ENCODE results near the gene NSUN3.

The NSUN3 gene

GRCh38 chr3:94062513-94063404 is at the start of gene NSUN3, which contains the start of gene DHFR2:
TSS of gene NSUN3 (plus strand) at chr3:94063061. CDS start at chr3:94063127, 66 bp downstream.
TSS of gene DHFR2 (minus strand) at chr3:94062916. CDS start at chr3:94061511, 1,405 bp downstream.
- H3K4me3 ChIP-seq (ENCODE audit: low read depth in 1 of 2, low read length in 1 of 2), result peak within 1 kb of the TSS; percentile 74 to 89
- H3K4me1 ChIP-seq (ENCODE audit: control insufficient read depth in 1 of 2, insufficient read depth in 1 of 2, low read depth in 1 of 2, low read length in 1 of 2), result peaks cover 27% of the 10 kb centered on the region in 2 experiments
- TF ChIP-seq, protein P1, sequence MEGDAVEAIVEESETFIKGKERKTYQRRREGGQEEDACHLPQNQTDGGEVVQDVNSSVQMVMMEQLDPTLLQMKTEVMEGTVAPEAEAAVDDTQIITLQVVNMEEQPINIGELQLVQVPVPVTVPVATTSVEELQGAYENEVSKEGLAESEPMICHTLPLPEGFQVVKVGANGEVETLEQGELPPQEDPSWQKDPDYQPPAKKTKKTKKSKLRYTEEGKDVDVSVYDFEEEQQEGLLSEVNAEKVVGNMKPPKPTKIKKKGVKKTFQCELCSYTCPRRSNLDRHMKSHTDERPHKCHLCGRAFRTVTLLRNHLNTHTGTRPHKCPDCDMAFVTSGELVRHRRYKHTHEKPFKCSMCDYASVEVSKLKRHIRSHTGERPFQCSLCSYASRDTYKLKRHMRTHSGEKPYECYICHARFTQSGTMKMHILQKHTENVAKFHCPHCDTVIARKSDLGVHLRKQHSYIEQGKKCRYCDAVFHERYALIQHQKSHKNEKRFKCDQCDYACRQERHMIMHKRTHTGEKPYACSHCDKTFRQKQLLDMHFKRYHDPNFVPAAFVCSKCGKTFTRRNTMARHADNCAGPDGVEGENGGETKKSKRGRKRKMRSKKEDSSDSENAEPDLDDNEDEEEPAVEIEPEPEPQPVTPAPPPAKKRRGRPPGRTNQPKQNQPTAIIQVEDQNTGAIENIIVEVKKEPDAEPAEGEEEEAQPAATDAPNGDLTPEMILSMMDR (IDR thresholded peaks at IDR 0.05), result no peak
- H3K27me3 ChIP-seq, result no peaks in the 10 kb centered on the region
- H3K9me3 ChIP-seq, result no peaks in the 10 kb centered on the region
- H3K36me3 ChIP-seq, result peaks cover 10% of the 10 kb centered on the region
- H3K27ac ChIP-seq, result peak within 1 kb of the TSS; percentile 96

DNA sequence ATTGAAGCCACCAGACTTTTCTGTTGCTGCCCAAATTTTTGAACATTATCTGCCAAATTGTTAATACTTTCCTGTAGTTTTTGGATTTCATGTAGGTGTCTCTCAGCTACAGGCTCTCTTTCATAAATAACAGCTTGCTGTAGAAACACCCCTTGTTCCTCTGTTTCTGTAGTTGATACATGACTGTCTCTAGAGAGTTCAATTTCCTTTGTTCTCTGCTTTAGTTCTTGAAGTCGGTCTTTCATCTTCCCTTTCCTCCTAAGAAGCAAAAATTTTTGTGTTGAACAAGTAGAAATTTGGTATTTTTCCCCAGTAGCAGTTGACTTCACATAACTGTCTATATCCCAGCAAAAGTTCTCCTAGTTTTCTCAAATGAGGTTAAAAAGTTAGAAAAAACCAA is 47.8 kb upstream of the NSUN3 start:
- Histone ChIP-seq H3K27ac (no peak overlapping the region), H3K9me3 (no peaks in the 10 kb centered on the region), H3K27me3 (no peaks in the 10 kb centered on the region), H3K4me3 (ENCODE audit: low read depth in 1 of 2, low read length in 1 of 2) (no peak overlapping the region), H3K4me1 (ENCODE audit: control insufficient read depth in 1 of 2, insufficient read depth in 1 of 2, low read depth in 1 of 2, low read length in 1 of 2) (no peaks in the 10 kb centered on the region), H3K36me3 (no peaks in the 10 kb centered on the region)
- TF ChIP-seq, protein P1 (IDR thresholded peaks at IDR 0.05), result no peak

DNA sequence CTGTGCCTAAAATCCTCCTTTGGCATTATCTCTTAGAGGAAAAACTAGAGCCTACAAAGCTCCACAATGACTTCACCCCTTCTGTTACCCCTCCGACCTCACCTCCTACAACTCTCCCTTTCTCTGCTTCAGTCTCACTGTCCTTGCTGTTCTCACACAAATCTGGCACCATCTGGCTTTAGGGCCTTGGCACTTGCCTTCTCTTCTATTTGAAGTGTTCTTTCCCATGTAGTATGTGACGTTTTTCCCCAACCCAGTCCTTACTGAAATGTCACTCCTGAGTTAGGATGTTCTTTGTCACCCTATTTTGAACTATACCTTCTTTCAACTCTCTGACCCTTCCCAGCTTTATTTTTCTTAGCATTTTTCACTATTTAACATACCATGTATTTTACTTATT is 43.2 kb upstream of the NSUN3 start:
- Histone ChIP-seq H3K27ac (no peak overlapping the region), H3K4me1 (ENCODE audit: control insufficient read depth in 1 of 2, insufficient read depth in 1 of 2, low read depth in 1 of 2, low read length in 1 of 2) (no peaks in the 10 kb centered on the region)
- TF ChIP-seq, protein P1 (IDR thresholded peaks at IDR 0.05), result no peak

DNA sequence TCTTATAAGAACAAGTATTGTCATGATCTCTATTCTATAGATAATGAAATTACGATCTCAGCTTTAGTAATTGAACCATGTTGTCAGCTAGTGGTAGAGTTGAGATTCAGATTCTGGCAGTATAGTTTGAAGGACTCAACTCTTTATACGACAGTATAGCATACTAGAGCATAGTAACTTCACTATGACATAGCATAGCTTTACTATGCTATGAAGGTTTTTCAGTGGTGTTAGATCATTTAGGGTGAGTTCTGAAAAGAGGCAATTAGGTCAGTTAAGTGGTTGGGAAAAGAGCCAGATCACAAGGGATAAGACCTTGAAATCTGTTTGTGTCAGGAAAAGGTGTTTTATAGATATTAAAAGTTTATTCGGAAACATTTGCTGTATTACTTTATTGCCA is 42.6 kb upstream of the NSUN3 start:
- TF ChIP-seq, protein P1 (IDR thresholded peaks at IDR 0.05), result no peak
- no peaks in the 10 kb centered on the region for H3K36me3 ChIP-seq
- no peak overlapping the region for H3K4me3 ChIP-seq (ENCODE audit: low read depth in 1 of 2, low read length in 1 of 2)
- H3K4me1 ChIP-seq (ENCODE audit: control insufficient read depth in 1 of 2, insufficient read depth in 1 of 2, low read depth in 1 of 2, low read length in 1 of 2), result no peaks in the 10 kb centered on the region
- H3K27me3 ChIP-seq, result no peaks in the 10 kb centered on the region
- no peak overlapping the region for H3K27ac ChIP-seq
- no peaks in the 10 kb centered on the region for H3K9me3 ChIP-seq

More for the DNA sequence above, 43.2 kb upstream of the NSUN3 start:
- Histone ChIP-seq H3K4me3 (ENCODE audit: low read depth in 1 of 2, low read length in 1 of 2) (no peak overlapping the region), H3K36me3 (no peaks in the 10 kb centered on the region), H3K9me3 (no peaks in the 10 kb centered on the region), H3K27me3 (no peaks in the 10 kb centered on the region)

- H3K4me3 ChIP-seq (ENCODE audit: low read depth in 1 of 2, low read length in 1 of 2), result no peak overlapping the region
- TF ChIP-seq, protein P1 (IDR thresholded peaks at IDR 0.05), result no peak
- no peak overlapping the region for H3K27ac ChIP-seq
- no peaks in the 10 kb centered on the region for H3K9me3 ChIP-seq
- no peaks in the 10 kb centered on the region for H3K4me1 ChIP-seq (ENCODE audit: control insufficient read depth in 1 of 2, insufficient read depth in 1 of 2, low read depth in 1 of 2, low read length in 1 of 2)
- H3K27me3 ChIP-seq, result no peaks in the 10 kb centered on the region
- H3K36me3 ChIP-seq, result no peaks in the 10 kb centered on the region
These were observed 38.5 kb upstream of the NSUN3 start for GRCh38 chr3:94024385-94024784.
